Measurements from ENCODE around the gene COL28A1.

GRCh38 chr7:7567898-7568531, 32.3 kb upstream of the COL28A1 start:
- TF ChIP-seq CTCF (tag by site-specific recombination; IDR thresholded peaks at IDR 0.05) (no peak), ZFP41 (tag by site-specific recombination; IDR thresholded peaks at IDR 0.05; ENCODE audit: borderline replicate concordance) (no peak)
